Stimulated activated effector memory CD8-positive, alpha-beta T cell treated with anti-CD3 and anti-CD28 coated beads, Interleukin-12 subunit alpha, Interleukin-12 subunit beta, amount 100 ng/mL, for 72 hours (primary cell): Measurements from ENCODE around the gene CPN1.
"Not testable (repeated sequence)": the region's sequence is repeated elsewhere in the genome, so short reads cannot be mapped to it uniquely, and the experiment has no call there.

Experiments
- ATAC-seq: fragments of 150-1000 bp; cut with Tn5 transposase; 2 replicates; pipeline ENCODE4 v1.10.0; 2021
- DNase-seq, 2 donors: peaks; one replicate each; pipeline ENCODE4 v3.0.0; 2021 to 2022; ENCODE audit warnings: low spot score in 2 of 2
- H3K27ac Mint-ChIP-seq: one replicate; pipeline ENCODE4 v1.8.0; 2022; ENCODE audit warnings: mild to moderate bottlenecking, mixed read lengths
- H3K36me3 Mint-ChIP-seq: one replicate; pipeline ENCODE4 v1.8.0; 2022; ENCODE audit warnings: mild to moderate bottlenecking, mixed read lengths
- H3K4me1 Mint-ChIP-seq: one replicate; pipeline ENCODE4 v1.8.0; 2022; ENCODE audit warnings: mixed read lengths
- H3K4me3 Mint-ChIP-seq: one replicate; pipeline ENCODE4 v1.8.0; 2022; ENCODE audit warnings: mild to moderate bottlenecking, mixed read lengths
- H3K9me3 Mint-ChIP-seq: one replicate; pipeline ENCODE4 v1.8.0; 2022; ENCODE audit warnings: mixed read lengths

Gene CPN1

GRCh38 chr10:100020886-100021253 lies 60.8 kb downstream of the CPN1 start:
- DNase-seq = no peak
- Mint-ChIP-seq H3K4me1 (peaks cover 13% of the 10 kb centered on the region), H3K36me3 (no peaks in the 10 kb centered on the region), H3K4me3 (no peak overlapping the region), H3K9me3 (no peaks in the 10 kb centered on the region), H3K27ac (no peak overlapping the region)
- no peak for ATAC-seq

DNA sequence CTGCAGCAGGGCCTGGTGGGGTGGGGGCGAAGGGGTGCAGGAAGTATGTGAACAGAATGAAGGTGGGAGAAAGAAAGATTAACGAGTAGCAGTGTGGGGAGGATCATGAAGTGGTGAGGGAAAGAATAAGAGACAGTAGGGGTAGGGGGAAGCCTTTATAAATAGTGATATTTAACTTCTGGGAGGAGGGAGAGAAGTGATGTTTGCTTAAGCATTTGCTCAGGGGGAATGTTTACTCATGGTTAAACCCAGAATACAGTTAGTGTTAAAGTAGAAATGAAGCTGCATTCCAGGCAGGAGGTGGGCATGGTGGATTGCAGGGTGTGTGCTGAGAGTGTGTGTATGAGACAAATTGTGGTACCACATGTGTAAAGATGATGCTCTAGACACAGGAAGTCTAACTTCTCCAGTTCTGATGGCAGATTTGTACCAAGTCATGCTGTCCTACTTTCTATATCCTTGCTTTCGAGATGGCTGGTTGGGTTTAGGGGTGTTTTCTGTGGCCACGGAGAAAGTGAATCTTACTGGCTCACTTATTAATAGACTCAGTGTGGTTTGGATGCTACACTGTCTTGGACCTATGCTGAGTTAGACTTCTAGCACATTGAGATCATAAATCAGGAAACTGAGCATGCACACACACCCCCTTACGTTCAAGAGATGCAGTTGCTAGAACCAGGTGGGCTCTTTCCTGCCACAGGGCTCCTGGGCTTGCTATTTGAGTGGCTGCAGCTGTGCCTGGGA lies 61.4 kb downstream of the CPN1 start:
- peak in 1 of 2 donors; percentile 49 for DNase-seq
- ATAC-seq = peak; percentile 91
- Mint-ChIP-seq H3K4me3 (no peak overlapping the region), H3K4me1 (peaks cover 13% of the 10 kb centered on the region), H3K27ac (no peak overlapping the region), H3K36me3 (no peaks in the 10 kb centered on the region), H3K9me3 (no peaks in the 10 kb centered on the region)

DNA sequence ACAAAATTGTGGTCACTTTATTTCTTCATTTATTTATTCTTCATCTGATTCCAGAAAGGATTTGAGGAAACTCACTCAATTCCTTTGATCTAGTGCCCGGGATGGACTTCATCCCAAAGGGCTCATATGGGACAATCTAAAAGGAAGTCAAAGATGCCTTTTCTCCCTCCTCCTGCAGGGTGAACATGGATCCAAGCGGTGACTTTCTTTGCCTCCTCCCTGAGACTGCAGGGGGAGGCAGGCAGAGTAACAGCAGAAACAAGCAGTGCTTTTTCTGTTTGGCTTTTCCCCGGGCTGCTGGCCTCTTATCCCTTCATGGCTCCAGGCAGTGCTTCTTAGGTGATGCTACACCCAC lies 61.9 kb downstream of the CPN1 start:
- Mint-ChIP-seq H3K27ac (no peak overlapping the region), H3K9me3 (no peaks in the 10 kb centered on the region)

GRCh38 chr10:100014071-100014762 lies 67.5 kb downstream of the CPN1 start:
- Mint-ChIP-seq H3K4me3 (no peak overlapping the region), H3K27ac (no peak overlapping the region)

More for the DNA sequence above, 61.9 kb downstream of the CPN1 start:
- no peak for ATAC-seq
- Mint-ChIP-seq H3K4me1 (peaks cover 13% of the 10 kb centered on the region), H3K4me3 (no peak overlapping the region), H3K36me3 (no peaks in the 10 kb centered on the region)
- DNase-seq = no peak

DNA sequence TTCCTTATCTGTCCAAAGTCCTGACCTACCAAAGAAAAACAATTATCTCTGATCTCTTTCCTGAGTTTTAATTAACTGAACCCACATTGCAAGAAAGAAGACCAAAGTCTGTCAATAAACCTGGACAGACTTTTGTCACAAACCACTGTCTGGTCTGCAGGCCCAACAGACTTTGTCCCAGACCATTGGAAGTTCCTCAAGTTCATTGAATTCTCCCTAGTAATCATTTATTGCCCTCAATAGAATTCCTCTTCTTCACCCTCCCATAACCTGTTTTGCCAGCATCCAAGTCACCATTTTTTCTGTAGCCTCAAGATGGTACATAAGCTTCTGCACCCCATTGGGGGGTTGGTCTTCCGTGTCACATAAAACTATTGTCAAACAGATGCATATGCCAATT lies 68.0 kb downstream of the CPN1 start:
- DNase-seq (no peak), ATAC-seq (no peak)
- Mint-ChIP-seq H3K4me3 (no peak overlapping the region), H3K36me3 (peaks cover 4% of the 10 kb centered on the region), H3K4me1 (peaks cover 11% of the 10 kb centered on the region), H3K27ac (no peak overlapping the region), H3K9me3 (no peaks in the 10 kb centered on the region)

More at GRCh38 chr10:100014071-100014762, 67.5 kb downstream of the CPN1 start:
- no peaks in the 10 kb centered on the region for H3K9me3 Mint-ChIP-seq
- DNase-seq = no peak
- H3K4me1 Mint-ChIP-seq = peaks cover 11% of the 10 kb centered on the region
- ATAC-seq = no peak
- H3K36me3 Mint-ChIP-seq = peaks cover 4% of the 10 kb centered on the region

DNA sequence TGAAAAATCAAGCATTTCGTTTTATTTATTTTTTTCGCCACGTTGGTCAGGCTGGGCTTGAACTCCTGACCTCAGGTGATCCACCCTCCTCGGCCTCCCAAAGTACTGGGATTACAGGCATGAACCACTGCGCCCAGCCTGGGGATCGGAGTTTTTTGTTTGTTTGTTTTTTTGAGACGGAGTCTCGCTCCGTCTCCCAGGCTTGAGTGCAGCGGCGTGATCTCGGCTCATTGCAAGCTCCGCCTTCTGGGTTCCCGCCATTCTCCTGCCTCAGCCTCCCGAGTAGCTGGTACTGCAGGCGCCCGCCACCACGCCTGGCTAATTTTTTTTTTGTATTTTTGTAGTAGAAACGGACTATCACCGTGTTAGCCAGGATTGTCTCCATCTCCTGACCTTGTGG lies 69.8 kb downstream of the CPN1 start:
- not testable (repeated sequence) for H3K27ac Mint-ChIP-seq, H3K4me3 Mint-ChIP-seq, DNase-seq, H3K9me3 Mint-ChIP-seq, H3K36me3 Mint-ChIP-seq, ATAC-seq
- peaks cover 27% of the 10 kb centered on the region for H3K4me1 Mint-ChIP-seq

- no peaks in the 10 kb centered on the region for H3K9me3 Mint-ChIP-seq
- ATAC-seq = peak; percentile 96
- H3K4me3 Mint-ChIP-seq = peak within 1 kb of the TSS; percentile 79
- H3K36me3 Mint-ChIP-seq = peaks cover 4% of the 10 kb centered on the region
- peaks cover 39% of the 10 kb centered on the region for H3K4me1 Mint-ChIP-seq
- peak within 1 kb of the TSS; percentile 82 for H3K27ac Mint-ChIP-seq
- DNase-seq = peak; percentile 82 to 88
These were observed 71.6 kb downstream of the CPN1 start, which contains the start of gene DNMBP for GRCh38 chr10:100009793-100010676. DNMBP (minus strand) TSS chr10:100009947; CDS start chr10:99972124, 37,823 bp downstream.

DNA sequence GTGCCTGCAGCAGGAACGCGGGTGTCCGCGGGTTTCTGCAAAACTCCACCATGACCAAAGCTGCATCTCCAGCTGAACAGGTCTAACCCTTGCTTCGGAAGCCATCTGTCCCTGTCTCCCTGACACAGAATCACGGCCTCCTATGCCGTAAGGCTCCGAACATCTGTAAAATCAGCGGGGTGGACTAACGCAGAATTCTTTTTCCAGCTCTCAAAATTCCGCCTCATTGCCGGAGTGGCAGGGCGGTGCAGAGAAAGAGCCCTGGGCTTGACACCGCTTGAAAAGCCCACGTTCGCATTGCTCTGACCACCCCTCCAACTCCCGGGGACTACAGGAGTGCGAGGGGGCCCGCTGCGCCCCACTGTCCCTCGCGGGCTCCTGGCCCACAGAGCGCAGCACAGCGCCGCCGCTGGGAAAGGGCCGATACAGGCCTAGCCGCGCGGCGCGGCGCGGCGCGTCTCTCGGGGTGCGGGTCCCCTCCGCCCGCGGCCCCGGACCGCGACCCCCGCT lies 72.3 kb downstream of the CPN1 start:
- no peaks in the 10 kb centered on the region for H3K9me3 Mint-ChIP-seq
- DNase-seq = no peak
- peak overlapping the region; percentile 32 for H3K27ac Mint-ChIP-seq
- H3K36me3 Mint-ChIP-seq = peaks cover 4% of the 10 kb centered on the region
- ATAC-seq = peak; percentile 83
- H3K4me3 Mint-ChIP-seq = peak overlapping the region; percentile 79
- peaks cover 39% of the 10 kb centered on the region for H3K4me1 Mint-ChIP-seq

DNA sequence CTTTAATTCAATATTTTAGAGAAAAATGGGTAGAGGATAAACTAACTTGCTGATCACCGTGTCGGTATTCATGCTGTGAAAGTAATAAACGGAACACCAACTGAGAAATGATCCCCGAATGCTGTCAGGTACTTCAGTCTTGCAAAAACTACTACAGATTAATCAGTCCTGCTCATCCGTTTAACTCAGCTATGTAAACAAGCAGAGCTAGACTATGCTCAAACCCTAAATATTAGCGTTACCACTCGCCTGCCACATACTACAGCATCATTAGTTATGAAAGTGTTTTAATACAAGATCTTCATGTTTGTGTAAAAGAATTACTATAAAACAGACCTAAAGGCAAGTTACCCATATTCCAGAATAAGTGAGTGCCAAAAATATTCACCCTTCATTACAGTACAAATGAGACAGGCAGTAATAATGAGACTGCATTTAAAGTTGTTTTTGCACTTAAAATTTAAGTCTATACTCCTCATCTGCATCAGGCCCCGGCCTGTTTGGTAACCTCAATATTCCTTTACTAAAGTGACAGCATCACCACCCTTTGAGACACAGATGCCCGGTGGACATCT lies 72.9 kb downstream of the CPN1 start:
- H3K36me3 Mint-ChIP-seq = peaks cover 4% of the 10 kb centered on the region
- DNase-seq (no peak), ATAC-seq (no peak)
- peaks cover 39% of the 10 kb centered on the region for H3K4me1 Mint-ChIP-seq
- H3K9me3 Mint-ChIP-seq = no peaks in the 10 kb centered on the region
- H3K27ac Mint-ChIP-seq = no peak overlapping the region
- peak overlapping the region; percentile 79 for H3K4me3 Mint-ChIP-seq

DNA sequence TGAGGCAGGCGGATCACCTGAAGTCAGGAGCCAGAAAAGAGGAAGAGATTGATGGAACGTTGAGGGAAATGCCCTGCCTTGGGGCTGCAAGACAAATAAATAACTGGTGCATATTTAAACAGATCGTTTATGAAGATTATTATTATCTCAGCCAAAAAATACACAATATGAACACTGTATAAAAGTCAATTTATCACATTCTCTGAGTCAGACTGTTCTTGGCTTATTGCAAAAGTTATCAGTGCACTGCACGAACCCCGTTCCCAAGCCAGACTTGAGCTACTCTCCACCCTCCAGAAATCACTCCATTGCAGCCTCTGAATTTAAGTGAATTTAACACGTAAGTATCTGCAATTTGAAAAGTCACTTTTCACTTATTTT lies 73.5 kb downstream of the CPN1 start:
- peaks cover 4% of the 10 kb centered on the region for H3K36me3 Mint-ChIP-seq
- peaks cover 39% of the 10 kb centered on the region for H3K4me1 Mint-ChIP-seq
- peak overlapping the region; percentile 79 for H3K4me3 Mint-ChIP-seq
- H3K9me3 Mint-ChIP-seq = no peaks in the 10 kb centered on the region
- DNase-seq (no peak), ATAC-seq (no peak)
- H3K27ac Mint-ChIP-seq = no peak overlapping the region

DNA sequence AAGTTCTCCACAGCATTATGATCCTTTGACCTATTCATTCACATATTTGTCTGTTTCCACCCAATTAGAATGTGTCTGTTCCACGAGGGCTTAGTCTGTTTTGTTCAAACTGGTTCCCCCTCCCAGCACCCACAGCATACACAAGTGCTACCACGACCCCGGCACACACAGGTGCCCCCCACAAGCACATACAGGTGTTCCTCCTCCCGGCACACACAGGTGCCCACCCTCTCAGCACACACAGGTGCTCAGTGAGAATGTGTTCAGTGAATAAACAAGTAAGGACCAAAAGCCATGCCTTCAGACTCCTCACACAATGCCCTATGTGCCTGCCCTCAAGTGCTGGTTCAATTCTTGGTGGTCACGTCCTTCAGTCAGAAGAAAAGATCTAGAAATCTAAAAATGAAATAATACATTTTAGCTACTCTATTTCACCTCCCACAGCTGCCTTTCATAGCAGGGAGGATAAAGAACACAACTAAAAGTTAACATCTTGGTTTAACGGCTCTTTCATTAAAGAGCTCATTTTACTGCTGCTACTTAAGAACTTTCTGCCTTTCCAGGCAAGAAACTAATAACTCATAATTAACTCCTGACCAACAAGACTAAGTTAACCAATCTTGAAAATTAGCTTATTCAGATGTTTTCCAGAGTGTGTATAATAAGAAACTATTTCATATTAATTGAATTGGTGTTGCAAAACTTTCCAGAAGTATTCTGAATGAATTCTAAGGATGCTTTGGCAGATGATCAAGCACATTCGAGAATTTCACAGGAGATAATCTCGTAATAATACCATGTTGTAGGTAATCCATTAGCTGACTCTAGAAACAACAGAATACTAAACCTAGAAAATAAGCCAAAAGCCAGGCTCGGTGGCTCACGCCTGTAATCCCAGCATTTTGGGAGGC lies 74.2 kb downstream of the CPN1 start:
- no peak for ATAC-seq
- Mint-ChIP-seq H3K4me1 (peaks cover 39% of the 10 kb centered on the region), H3K9me3 (no peaks in the 10 kb centered on the region), H3K36me3 (peaks cover 4% of the 10 kb centered on the region), H3K4me3 (peak overlapping the region; percentile 79), H3K27ac (no peak overlapping the region)
- no peak for DNase-seq

GRCh38 chr10:100006243-100006886 lies 75.3 kb downstream of the CPN1 start:
- Mint-ChIP-seq H3K4me1 (peaks cover 39% of the 10 kb centered on the region), H3K27ac (no peak overlapping the region), H3K9me3 (no peaks in the 10 kb centered on the region), H3K4me3 (peak overlapping the region; percentile 13), H3K36me3 (peaks cover 4% of the 10 kb centered on the region)
- DNase-seq = no peak
- peak; percentile 73 for ATAC-seq

DNA sequence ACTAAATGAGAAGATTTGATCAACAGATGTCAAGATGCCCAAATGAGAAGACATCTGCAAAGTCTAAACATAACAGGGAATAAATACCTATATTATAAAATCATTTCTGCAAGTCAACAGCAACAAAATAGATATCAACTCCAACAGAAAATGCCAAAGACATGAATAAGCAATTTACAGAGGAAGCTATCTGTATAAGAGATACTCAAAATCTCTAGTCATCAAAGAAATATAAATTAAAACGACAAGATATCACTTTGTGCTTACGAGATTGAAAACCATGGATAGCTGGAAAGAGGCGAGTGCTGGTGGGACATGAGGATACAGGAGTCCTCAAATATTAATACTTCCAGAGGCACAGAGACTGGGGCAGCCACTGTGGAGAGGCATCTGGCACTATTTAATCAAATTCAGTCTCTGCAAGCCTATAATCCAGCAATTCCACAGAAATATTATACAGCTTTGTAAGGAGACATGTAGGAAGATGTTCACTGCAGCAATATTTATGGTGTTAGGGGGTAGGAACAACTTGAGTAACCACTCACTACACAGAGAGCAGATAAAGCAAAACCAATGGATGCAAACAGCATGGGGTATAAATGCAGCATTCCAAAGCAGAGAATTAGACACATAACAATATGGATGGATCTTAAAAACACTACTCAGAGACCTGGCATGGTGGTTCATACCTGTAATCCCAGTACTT lies 76.7 kb downstream of the CPN1 start:
- DNase-seq (no peak), ATAC-seq (no peak)
- peaks cover 28% of the 10 kb centered on the region for H3K4me1 Mint-ChIP-seq
- no peak overlapping the region for H3K4me3 Mint-ChIP-seq
- H3K36me3 Mint-ChIP-seq = no peaks in the 10 kb centered on the region
- no peak overlapping the region for H3K27ac Mint-ChIP-seq
- no peaks in the 10 kb centered on the region for H3K9me3 Mint-ChIP-seq
